ENCODE results near the gene GFPT2. TPM values are rescaled to one million over a fixed set of nuclear protein-coding genes. Genes with fewer than 3 reads are reported as not detected.

Gene GFPT2
- polyA plus RNA-seq, 1 donor: 5.1 TPM

- DNase-seq: no peak
Observed at GRCh38 chr5:180334751-180335613, 18.2 kb downstream of the GFPT2 start.

GRCh38 chr5:180334176-180334575 is 19.0 kb downstream of the GFPT2 start:
- no peak for DNase-seq

GRCh38 chr5:180333661-180334060 is 19.5 kb downstream of the GFPT2 start:
- DNase-seq: no peak

GRCh38 chr5:180332861-180333260 is 20.3 kb downstream of the GFPT2 start:
- no peak for DNase-seq

GRCh38 chr5:180332051-180332517 is 21.1 kb downstream of the GFPT2 start:
- DNase-seq: no peak

- no peak for DNase-seq
Observed at GRCh38 chr5:180331647-180331950, 21.5 kb downstream of the GFPT2 start.

GRCh38 chr5:180330810-180331646 is 22.1 kb downstream of the GFPT2 start:
- DNase-seq: no peak

- DNase-seq: no peak
Observed at GRCh38 chr5:180330270-180330648, 22.9 kb downstream of the GFPT2 start.

- DNase-seq: no peak
Observed at GRCh38 chr5:180329606-180330269, 23.4 kb downstream of the GFPT2 start.

GRCh38 chr5:180329138-180329435 is 24.0 kb downstream of the GFPT2 start:
- no peak for DNase-seq

- no peak for DNase-seq
Observed at GRCh38 chr5:180328296-180329137, 24.6 kb downstream of the GFPT2 start.

GRCh38 chr5:180326989-180327565 is 26.1 kb downstream of the GFPT2 start:
- DNase-seq: no peak

- DNase-seq: no peak
Observed at GRCh38 chr5:180324601-180324950, 28.6 kb downstream of the GFPT2 start.

GRCh38 chr5:180323941-180324600 is 29.1 kb downstream of the GFPT2 start:
- no peak for DNase-seq

- DNase-seq: no peak
Observed at GRCh38 chr5:180323160-180323559, 30.0 kb downstream of the GFPT2 start.

- DNase-seq: no peak
Observed at GRCh38 chr5:180318456-180319089, 34.6 kb downstream of the GFPT2 start.

- DNase-seq: no peak
Observed at GRCh38 chr5:180316586-180316985, 36.5 kb downstream of the GFPT2 start.

GRCh38 chr5:180315762-180316212 is 37.3 kb downstream of the GFPT2 start:
- DNase-seq: no peak

GRCh38 chr5:180313677-180314505 is 39.2 kb downstream of the GFPT2 start:
- DNase-seq: peak; percentile 62

- DNase-seq: no peak
Observed at GRCh38 chr5:180311216-180311615, 41.9 kb downstream of the GFPT2 start.
